Hepatocyte (in vitro differentiated cells): ENCODE results near the gene CMTM8.

Experiments
- EZH2 ChIP-seq: fragments of 200-600 bp; sonication (generic); IDR thresholded peaks from 2 replicates; pipeline ENCODE4 v1.6.1; 2016; ENCODE audit warnings: antibody characterized with exemption, mild to moderate bottlenecking, borderline replicate concordance
- TF ChIP-seq, protein P1 (sequence below): fragments of 200-600 bp; sonication (generic); IDR thresholded peaks from 2 replicates; pipeline ENCODE4 v1.5.1; 2016; ENCODE audit warnings: antibody characterized with exemption, mild to moderate bottlenecking; ENCODE audit not compliant: poor library complexity

DNA sequence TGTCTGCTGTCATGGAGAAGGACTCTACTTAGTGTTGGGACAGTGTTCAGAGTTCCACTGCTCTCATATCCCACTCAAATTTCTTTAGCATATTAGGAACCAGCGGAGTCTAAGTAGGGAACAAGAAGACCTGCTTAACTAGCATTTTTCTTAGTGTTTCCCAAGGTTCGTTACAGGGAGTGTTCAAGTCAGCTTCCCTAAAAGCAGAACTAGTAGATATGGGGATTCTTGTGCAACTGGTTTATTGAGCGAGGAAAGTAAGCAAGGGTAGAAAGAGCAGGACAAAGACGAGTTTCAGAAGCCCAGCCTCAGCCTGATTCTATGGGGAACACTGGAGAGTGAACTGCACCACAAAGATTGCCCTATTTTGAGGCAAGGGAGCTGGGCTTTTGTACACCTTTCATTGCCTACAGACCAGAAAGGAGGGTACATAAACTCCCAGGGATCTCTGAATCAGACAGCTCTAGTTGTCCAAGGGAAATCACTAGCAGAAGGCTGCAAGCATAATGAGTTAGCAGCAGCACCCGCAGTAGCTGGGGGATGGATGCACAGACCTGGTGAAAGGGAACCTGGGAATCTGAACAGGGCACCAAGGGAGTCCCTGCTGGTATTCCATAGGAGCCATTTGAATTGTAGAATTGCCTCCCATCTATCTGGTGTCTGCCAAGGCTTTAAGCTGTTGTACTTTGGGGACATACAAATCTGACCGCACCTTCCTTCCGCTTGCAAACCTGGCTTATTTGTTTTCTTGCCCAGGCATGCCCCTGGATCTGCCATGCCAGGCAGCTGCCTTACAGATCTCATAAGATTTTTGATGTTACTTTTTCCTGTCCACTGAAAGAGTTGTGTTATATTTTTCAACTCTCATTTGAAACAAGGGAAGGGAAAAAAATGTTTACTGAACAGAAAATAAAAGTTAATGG lies 168.3 kb downstream of the CMTM8 start:
- TF ChIP-seq, protein P1, sequence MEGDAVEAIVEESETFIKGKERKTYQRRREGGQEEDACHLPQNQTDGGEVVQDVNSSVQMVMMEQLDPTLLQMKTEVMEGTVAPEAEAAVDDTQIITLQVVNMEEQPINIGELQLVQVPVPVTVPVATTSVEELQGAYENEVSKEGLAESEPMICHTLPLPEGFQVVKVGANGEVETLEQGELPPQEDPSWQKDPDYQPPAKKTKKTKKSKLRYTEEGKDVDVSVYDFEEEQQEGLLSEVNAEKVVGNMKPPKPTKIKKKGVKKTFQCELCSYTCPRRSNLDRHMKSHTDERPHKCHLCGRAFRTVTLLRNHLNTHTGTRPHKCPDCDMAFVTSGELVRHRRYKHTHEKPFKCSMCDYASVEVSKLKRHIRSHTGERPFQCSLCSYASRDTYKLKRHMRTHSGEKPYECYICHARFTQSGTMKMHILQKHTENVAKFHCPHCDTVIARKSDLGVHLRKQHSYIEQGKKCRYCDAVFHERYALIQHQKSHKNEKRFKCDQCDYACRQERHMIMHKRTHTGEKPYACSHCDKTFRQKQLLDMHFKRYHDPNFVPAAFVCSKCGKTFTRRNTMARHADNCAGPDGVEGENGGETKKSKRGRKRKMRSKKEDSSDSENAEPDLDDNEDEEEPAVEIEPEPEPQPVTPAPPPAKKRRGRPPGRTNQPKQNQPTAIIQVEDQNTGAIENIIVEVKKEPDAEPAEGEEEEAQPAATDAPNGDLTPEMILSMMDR = no peak
- no peak for TF ChIP-seq EZH2
